B cell (primary cell): Measurements from ENCODE around the gene PACSIN2. TPM values are rescaled to one million over a fixed set of nuclear protein-coding genes. Genes with fewer than 3 reads are reported as not detected.

Experiments used
- ATAC-seq: fragments of 200-7000 bp; cut with Tn5 transposase; one replicate; pipeline ENCODE4 v1.10.0; 2021; ENCODE audit warnings: low read depth, mild to moderate bottlenecking, moderate number of reproducible peaks, moderate library complexity
- CTCF ChIA-PET: fragments of 350-600 bp; sonication (Branson Sonifier 250); formaldehyde crosslinking; loops from one replicate; lab custom pipeline; 2021; ENCODE audit warnings: antibody characterized with exemption, inconsistent platforms; lab: Charles Lee
- POLR2A ChIA-PET: fragments of 350-600 bp; sonication (Branson Sonifier 250); formaldehyde crosslinking; loops from one replicate; lab custom pipeline; 2021; ENCODE audit warnings: antibody characterized with exemption; lab: Charles Lee
- DNase-seq: peaks from one replicate; pipeline ENCODE4 v3.0.0; 2013
- H2AFZ ChIP-seq: 2 replicates; pipeline ENCODE4 v1.6.1; 2012; ENCODE audit warnings: mild to moderate bottlenecking, low read depth, low read length; ENCODE audit not compliant: insufficient read depth, poor library complexity, severe bottlenecking
- H3K27ac ChIP-seq, 2 donors: 1 replicate in 1 of 2; 2 replicates in 1 of 2; pipeline ENCODE4 v1.5.1; 2012 to 2013; ENCODE audit warnings: low read length in 2 of 2, mild to moderate bottlenecking in 2 of 2, moderate library complexity in 1 of 2
- H3K27me3 ChIP-seq, 4 experiments: fragments of 200-600 bp in 1 of 4; sonication (generic) in 1 of 4; replicated peaks in 1 of 4; 1 replicate in 2 of 4; 2 replicates in 2 of 4; pipeline versions ENCODE4 v1.6.1 to v1.7.0; 2013 to 2016; ENCODE audit warnings: low read length in 3 of 4, mild to moderate bottlenecking in 2 of 4, mixed read lengths in 1 of 4, moderate library complexity in 1 of 4; ENCODE audit not compliant: insufficient read depth in 4 of 4, control insufficient read depth in 3 of 4; ENCODE audit errors: control extremely low read depth in 1 of 4
- H3K36me3 ChIP-seq, 2 experiments: replicated peaks in 1 of 2; 1 replicate in 1 of 2; 2 replicates in 1 of 2; pipeline versions ENCODE4 v1.6.1 to v1.7.1; 2013; ENCODE audit warnings: low read length in 1 of 2; ENCODE audit not compliant: insufficient read depth in 2 of 2, control insufficient read depth in 1 of 2; ENCODE audit errors: control extremely low read depth in 1 of 2, extremely low read depth in 1 of 2
- H3K4me1 ChIP-seq, 2 donors: fragments of 200-600 bp in 1 of 2; sonication (generic) in 1 of 2; 1 replicate in 1 of 2; 2 replicates in 1 of 2; pipeline versions ENCODE4 v1.5.1 to v1.6.1; 2013 to 2017; ENCODE audit warnings: low read length in 2 of 2; ENCODE audit not compliant: control insufficient read depth in 2 of 2, insufficient read depth in 2 of 2
- H3K4me2 ChIP-seq: replicated peaks from 2 replicates; pipeline ENCODE3; 2012; ENCODE audit warnings: mild to moderate bottlenecking, low read depth, low read length; ENCODE audit not compliant: poor library complexity, severe bottlenecking
- H3K4me3 ChIP-seq, 5 experiments: fragments of 200-600 bp in 1 of 5; sonication (generic) in 1 of 5; 1 replicate in 3 of 5; 2 replicates in 2 of 5; pipeline versions ENCODE4 v1.5.1 to v1.7.0; 2011 to 2016; ENCODE audit warnings: low read length in 4 of 5, mild to moderate bottlenecking in 4 of 5, low read depth in 2 of 5, control low read depth in 1 of 5, moderate library complexity in 1 of 5; ENCODE audit not compliant: insufficient read depth in 1 of 5; ENCODE audit errors: control extremely low read depth in 1 of 5, extremely low read depth in 1 of 5
- H3K79me2 ChIP-seq: fragments of 200-600 bp; sonication (generic); one replicate; pipeline ENCODE4 v1.6.0; 2016; ENCODE audit warnings: low read length; ENCODE audit not compliant: control insufficient read depth, insufficient read depth
- H3K9ac ChIP-seq: fragments of 200-600 bp; sonication (generic); 2 replicates; pipeline ENCODE4 v1.6.1; 2017; ENCODE audit warnings: mild to moderate bottlenecking, low read length, moderate library complexity
- H3K9me3 ChIP-seq, 3 donors: one replicate each; pipeline versions ENCODE4 v1.6.1 to v1.7.1; 2013; ENCODE audit warnings: low read length in 2 of 3; ENCODE audit not compliant: control insufficient read depth in 2 of 3, insufficient read depth in 1 of 3; ENCODE audit errors: control extremely low read depth in 1 of 3
- H4K20me1 ChIP-seq: 2 replicates; pipeline ENCODE4 v1.6.0; 2012; ENCODE audit warnings: mild to moderate bottlenecking, low read length; ENCODE audit not compliant: insufficient read depth, control insufficient read depth, poor library complexity, severe bottlenecking
- H3K27ac Mint-ChIP-seq: one replicate; pipeline ENCODE4 v1.8.0; 2021; ENCODE audit warnings: mixed read lengths
- H3K27me3 Mint-ChIP-seq: one replicate; pipeline ENCODE4 v1.8.0; 2021; ENCODE audit warnings: mixed read lengths
- H3K4me1 Mint-ChIP-seq: one replicate; pipeline ENCODE4 v1.8.0; 2021; ENCODE audit warnings: mixed read lengths
- H3K4me3 Mint-ChIP-seq: one replicate; pipeline ENCODE4 v1.8.0; 2021; ENCODE audit warnings: mixed read lengths
- H3K9me3 Mint-ChIP-seq: one replicate; pipeline ENCODE4 v1.8.0; 2022; ENCODE audit warnings: mixed read lengths; ENCODE audit not compliant: insufficient read depth
- CTCF ChIP-seq: fragments of 200-600 bp; IDR thresholded peaks from one replicate; pipeline ENCODE4 v1.8.0; 2022; ENCODE audit warnings: antibody characterized with exemption, mild to moderate bottlenecking
- EZH2 ChIP-seq: IDR thresholded peaks from 2 replicates; pipeline ENCODE4 v1.6.1; 2012; ENCODE audit warnings: borderline replicate concordance, low read depth, mild to moderate bottlenecking, moderate library complexity, low read length; ENCODE audit not compliant: insufficient read depth, poor library complexity, severe bottlenecking
- WGBS: methylation state at CpG from one replicate; pipeline ENCODE4 v1.1.5; 2013; ENCODE audit warnings: missing lambda C conversion rate; ENCODE audit not compliant: insufficient coverage; 5-methylcytosine and 5-hydroxymethylcytosine counted together
- intact Hi-C: fragments of 100-400 bp; cut with micrococcal nuclease; formaldehyde crosslinking; loops from one replicate; pipeline ENCODE4 v1.10.0; 2022
- polyA plus RNA-seq: library from polyadenylated mRNA; depleted of rRNA; stranded (reverse); fragments of >200 nt; gene quantifications from 2 replicates; pipeline ENCODE4 v1.2.3, GENCODE V29; 2012
- total RNA-seq, 2 donors: library from RNA; stranded (reverse); fragments of 120-200 nt in 1 of 2; gene quantifications; 1 replicate in 1 of 2; 2 replicates in 1 of 2; pipeline versions ENCODE4 v1.2.3 to v1.2.4, GENCODE V29; 2013 to 2022

The PACSIN2 gene
- total and polyA plus RNA-seq, 2 donors (not counting 1 experiment from before 2014, with no cell fraction given), result 26.9 to 59.3 TPM

GRCh38 chr22:42951093-42951710, 63.7 kb downstream of the PACSIN2 start:
- Histone ChIP-seq H4K20me1 (peaks cover 78% of the 10 kb centered on the region), H3K9ac (no peak overlapping the region), H3K36me3 (peaks cover 0 to 16% of the 10 kb centered on the region in 2 experiments), H3K27me3 (no peaks in the 10 kb centered on the region), H3K4me2 (no peak overlapping the region), H2AFZ (no peak overlapping the region), H3K27ac (no peak overlapping the region), H3K79me2 (peaks cover 95% of the 10 kb centered on the region), H3K9me3 (no peaks in the 10 kb centered on the region), H3K4me1 (peaks cover 0 to 10% of the 10 kb centered on the region in 2 donors), H3K4me3 (no peak overlapping the region)
- 95% methylated on average over 13 of the region's 13 CpGs for WGBS
- POLR2A ChIA-PET, result no interaction called here
- TF ChIP-seq EZH2, result no peak
- TF ChIP-seq CTCF, result no peak
- peaks cover 33% of the 10 kb centered on the region for H3K4me1 Mint-ChIP-seq
- H3K4me3 Mint-ChIP-seq, result no peak overlapping the region
- H3K27me3 Mint-ChIP-seq, result no peaks in the 10 kb centered on the region
- no peak overlapping the region for H3K27ac Mint-ChIP-seq
- intact Hi-C loops, result no loop called here
- ATAC-seq (no peak), DNase-seq (no peak)
- no peaks in the 10 kb centered on the region for H3K9me3 Mint-ChIP-seq
- CTCF ChIA-PET, result interaction anchor here (0.6 to 1.2 kb wide), 2 partner anchors 82 to 84 kb away, joined by 3 to 4 read pairs; no protein-coding TSS in a partner anchor

- WGBS, result 95% methylated on average over 2 of the region's 5 CpGs
- no peak overlapping the region for H3K4me2 ChIP-seq
- H3K4me3 Mint-ChIP-seq, result no peak overlapping the region
- intact Hi-C loops, result no loop called here
- TF ChIP-seq EZH2, result no peak
- no peak for TF ChIP-seq CTCF
- ATAC-seq, result no peak
- no peaks in the 10 kb centered on the region for H3K9me3 Mint-ChIP-seq
- no peak overlapping the region for H3K4me3 ChIP-seq
- H3K9me3 ChIP-seq, result no peaks in the 10 kb centered on the region
- H3K27me3 Mint-ChIP-seq, result no peaks in the 10 kb centered on the region
- H3K79me2 ChIP-seq, result peaks cover 95% of the 10 kb centered on the region
- CTCF ChIA-PET, result interaction anchor here (0.6 to 1.2 kb wide), 2 partner anchors 83 kb away, joined by 3 to 4 read pairs; no protein-coding TSS in a partner anchor
- peaks cover 86% of the 10 kb centered on the region for H4K20me1 ChIP-seq
- H3K27ac ChIP-seq, result no peak overlapping the region
- POLR2A ChIA-PET, result no interaction called here
- no peak overlapping the region for H3K9ac ChIP-seq
- DNase-seq, result no peak
- peaks cover 0 to 12% of the 10 kb centered on the region in 2 experiments for H3K36me3 ChIP-seq
- H3K4me1 Mint-ChIP-seq, result peaks cover 42% of the 10 kb centered on the region
- H2AFZ ChIP-seq, result no peak overlapping the region
- H3K4me1 ChIP-seq, result peaks cover 4 to 17% of the 10 kb centered on the region in 2 donors
- H3K27ac Mint-ChIP-seq, result no peak overlapping the region
- H3K27me3 ChIP-seq, result no peaks in the 10 kb centered on the region
These were observed 64.7 kb downstream of the PACSIN2 start for GRCh38 chr22:42950281-42950680.
